HepG2 (cell line): ENCODE data around the gene CAD. TPM values are rescaled to one million over a fixed set of nuclear protein-coding genes. Genes with fewer than 3 reads are reported as not detected.

Source experiments
- ATF2 ChIP-seq: sonication (generic); formaldehyde crosslinking; IDR thresholded peaks from 2 replicates; pipeline ENCODE4 v1.4.0; 2020; ENCODE audit warnings: missing genetic modification reagents
- BCLAF1 ChIP-seq: fragments of 450-650 bp; IDR thresholded peaks from 2 replicates; pipeline ENCODE4 v1.6.1; 2017; ENCODE audit warnings: mild to moderate bottlenecking
- BHLHE40 ChIP-seq: IDR thresholded peaks from 2 replicates; pipeline ENCODE4 v1.6.1; 2011; ENCODE audit warnings: low read length, improper control_type of control experiment
- CERS6 ChIP-seq: sonication (generic); formaldehyde crosslinking; IDR thresholded peaks from 2 replicates; pipeline ENCODE4 v1.5.0; 2020; ENCODE audit warnings: missing genetic modification reagents
- FOXO4 ChIP-seq: sonication (generic); formaldehyde crosslinking; conservative IDR thresholded peaks from 2 replicates; pipeline ENCODE4 v1.8.1; 2023; ENCODE audit warnings: missing genetic modification reagents
- HNRNPLL ChIP-seq: fragments of 200-400 bp; formaldehyde crosslinking; IDR thresholded peaks from 2 replicates; pipeline ENCODE4 v1.6.1; 2017; ENCODE audit warnings: mild to moderate bottlenecking, low read depth, low read length; ENCODE audit not compliant: poor library complexity, severe bottlenecking
- HOXA5 ChIP-seq: sonication (generic); formaldehyde crosslinking; IDR thresholded peaks from 2 replicates; pipeline ENCODE4 v1.4.0; 2020; ENCODE audit warnings: missing genetic modification reagents
- HOXA9 ChIP-seq: sonication (generic); formaldehyde crosslinking; IDR thresholded peaks from 2 replicates; pipeline ENCODE4 v1.8.1; 2022; ENCODE audit warnings: missing genetic modification reagents, mild to moderate bottlenecking, moderate library complexity, borderline replicate concordance
- IKZF4 ChIP-seq: sonication (generic); formaldehyde crosslinking; IDR thresholded peaks from 2 replicates; pipeline ENCODE4 v1.5.1; 2020; ENCODE audit warnings: borderline replicate concordance, mild to moderate bottlenecking, low read depth, missing genetic modification reagents; ENCODE audit errors: not compliant biosample characterization
- JUN ChIP-seq: sonication (generic); formaldehyde crosslinking; IDR thresholded peaks from 2 replicates; pipeline ENCODE4 v1.4.0; 2020; ENCODE audit warnings: mild to moderate bottlenecking, missing genetic modification reagents
- KAT7 ChIP-seq: IDR thresholded peaks from 2 replicates; pipeline ENCODE4 v1.6.1; 2018; ENCODE audit warnings: borderline replicate concordance, missing compliant biosample characterization
- KMT2A ChIP-seq: sonication (generic); formaldehyde crosslinking; IDR thresholded peaks from 2 replicates; pipeline ENCODE4 v1.4.0; 2020; ENCODE audit warnings: missing genetic modification reagents
- MAFF ChIP-seq: IDR thresholded peaks from 2 replicates; pipeline ENCODE4 v1.6.1; 2011; ENCODE audit warnings: low read depth, low read length, improper control_type of control experiment
- PTBP1 ChIP-seq: fragments of 200-400 bp; formaldehyde crosslinking; IDR thresholded peaks from 2 replicates; pipeline ENCODE4 v1.6.1; 2018; ENCODE audit warnings: low read length, low read depth; ENCODE audit not compliant: poor library complexity, severe bottlenecking
- ZGPAT ChIP-seq: IDR thresholded peaks from 2 replicates; pipeline ENCODE4 v1.6.1; 2016; ENCODE audit warnings: mild to moderate bottlenecking
- ZNF205 ChIP-seq: IDR thresholded peaks from 2 replicates; pipeline ENCODE4 v1.6.1; 2018; ENCODE audit warnings: missing biosample characterization, missing genetic modification reagents
- ZNF224 ChIP-seq: sonication (generic); formaldehyde crosslinking; IDR thresholded peaks from 2 replicates; pipeline ENCODE4 v1.5.0; 2020; ENCODE audit warnings: mild to moderate bottlenecking, missing genetic modification reagents
- ZNF329 ChIP-seq: sonication (generic); formaldehyde crosslinking; IDR thresholded peaks from 2 replicates; pipeline ENCODE4 v1.9.0; 2021; ENCODE audit warnings: low read depth, mild to moderate bottlenecking, missing genetic modification reagents
- ZNF354B ChIP-seq: sonication (generic); formaldehyde crosslinking; IDR thresholded peaks from 2 replicates; pipeline ENCODE4 v1.8.0; 2022; ENCODE audit warnings: mild to moderate bottlenecking, missing genetic modification reagents
- ZNF543 ChIP-seq: sonication (generic); formaldehyde crosslinking; IDR thresholded peaks from 2 replicates; pipeline ENCODE4 v1.4.0; 2020; ENCODE audit warnings: mild to moderate bottlenecking, missing genetic modification reagents
- ZNF605 ChIP-seq: sonication (generic); formaldehyde crosslinking; IDR thresholded peaks from 2 replicates; pipeline ENCODE4 v1.8.0; 2022; ENCODE audit warnings: mild to moderate bottlenecking, missing genetic modification reagents
- polyA plus RNA-seq, 8 experiments: library from polyadenylated mRNA; depleted of rRNA in 3 of 8; stranded (reverse) in 7 of 8; unstranded in 1 of 8; fragments of >200 nt; fragmentation: Illumina TruSeq in 4 of 8; extraction: Trizol in 4 of 8; gene quantifications; 2 replicates each; pipeline versions ENCODE4 v1.2.1 to v1.2.3, GENCODE V29; 2011 to 2016; ENCODE audit warnings: low read depth in 4 of 8, missing spikeins in 1 of 8, mixed read lengths in 1 of 8; ENCODE audit not compliant: insufficient read depth in 1 of 8
- total RNA-seq, 5 experiments: library from RNA; depleted of rRNA; stranded (reverse); fragments of >200 nt; fragmentation: Illumina TruSeq; extraction: Trizol; gene quantifications; 2 replicates each; pipeline ENCODE4 v1.2.3, GENCODE V29; 2016; ENCODE audit warnings: low read depth in 1 of 5

The CAD gene
- total and polyA plus RNA-seq, 2 of the 13 experiments (the other 11 are each of a cell fraction or from before 2014, with no cell fraction given) = 21.7 to 37.0 TPM

- TF ChIP-seq BHLHE40 (no peak), ZNF224 (peak; percentile 2; the same call in 1 of the 2 replicates), PTBP1 (no peak), JUN (CRISPR knock-in tag) (0 out of 2 replicates have a peak, but pooled peaks have one; percentile 10), MAFF (no peak), HNRNPLL (no peak), ZGPAT (CRISPR knock-in tag) (peak; percentile 1; the same call in 1 of the 2 replicates), IKZF4 (CRISPR knock-in tag) (no peak), CERS6 (CRISPR knock-in tag) (no peak), ZNF605 (CRISPR knock-in tag) (no peak), ZNF329 (CRISPR knock-in tag) (peak; percentile 16; the same call in 1 of the 2 replicates), HOXA5 (no peak), ZNF205 (CRISPR knock-in tag) (no peak; the same call in 1 of the 2 replicates), KMT2A (CRISPR knock-in tag) (peak; percentile 76; the same call in 1 of the 2 replicates), HOXA9 (CRISPR knock-in tag) (0 out of 2 replicates have a peak, but pooled peaks have one; percentile 1), BCLAF1 (no peak), FOXO4 (0 out of 2 replicates have a peak, but pooled peaks have one; percentile 79), ATF2 (no peak), ZNF354B (0 out of 2 replicates have a peak, but pooled peaks have one; percentile 58), ZNF543 (CRISPR knock-in tag) (no peak), KAT7 (CRISPR knock-in tag) (no peak)
These were observed 4.3 kb upstream of the CAD start (continued) for GRCh38 chr2:27212626-27213471.
